ENCODE measurements around the gene NPR2. TPM values are rescaled to one million over a fixed set of nuclear protein-coding genes. Genes with fewer than 3 reads are reported as not detected.

NPR2 gene
- total RNA-seq, 1 donor from 2014 or later = 40.2 TPM

DNA sequence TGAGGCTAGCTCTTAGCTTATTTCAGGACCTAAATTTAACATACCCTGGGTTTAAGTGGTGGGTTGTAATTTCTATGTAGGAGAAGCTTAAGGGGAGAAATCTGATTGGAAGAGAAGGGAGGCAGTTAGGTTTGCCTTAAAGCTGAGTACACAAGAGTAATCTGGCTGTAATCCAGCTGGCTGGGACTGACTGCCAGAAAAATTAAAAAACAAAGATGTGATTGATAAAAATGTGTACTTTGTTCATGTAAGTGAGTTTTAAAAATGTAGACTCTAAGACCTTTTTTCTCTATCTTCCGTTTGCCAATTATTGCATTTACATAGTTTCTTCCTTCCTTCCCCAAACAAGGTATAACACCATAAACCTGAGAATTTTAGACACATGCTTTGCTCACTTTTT lies 19.9 kb upstream of the NPR2 start:
- TF ChIP-seq, protein P1, sequence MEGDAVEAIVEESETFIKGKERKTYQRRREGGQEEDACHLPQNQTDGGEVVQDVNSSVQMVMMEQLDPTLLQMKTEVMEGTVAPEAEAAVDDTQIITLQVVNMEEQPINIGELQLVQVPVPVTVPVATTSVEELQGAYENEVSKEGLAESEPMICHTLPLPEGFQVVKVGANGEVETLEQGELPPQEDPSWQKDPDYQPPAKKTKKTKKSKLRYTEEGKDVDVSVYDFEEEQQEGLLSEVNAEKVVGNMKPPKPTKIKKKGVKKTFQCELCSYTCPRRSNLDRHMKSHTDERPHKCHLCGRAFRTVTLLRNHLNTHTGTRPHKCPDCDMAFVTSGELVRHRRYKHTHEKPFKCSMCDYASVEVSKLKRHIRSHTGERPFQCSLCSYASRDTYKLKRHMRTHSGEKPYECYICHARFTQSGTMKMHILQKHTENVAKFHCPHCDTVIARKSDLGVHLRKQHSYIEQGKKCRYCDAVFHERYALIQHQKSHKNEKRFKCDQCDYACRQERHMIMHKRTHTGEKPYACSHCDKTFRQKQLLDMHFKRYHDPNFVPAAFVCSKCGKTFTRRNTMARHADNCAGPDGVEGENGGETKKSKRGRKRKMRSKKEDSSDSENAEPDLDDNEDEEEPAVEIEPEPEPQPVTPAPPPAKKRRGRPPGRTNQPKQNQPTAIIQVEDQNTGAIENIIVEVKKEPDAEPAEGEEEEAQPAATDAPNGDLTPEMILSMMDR (IDR thresholded peaks at IDR 0.05) = no peak
- Mint-ChIP-seq H3K27ac (ENCODE audit: unreplicated experiment) (no peak overlapping the region), H3K36me3 (ENCODE audit: low read depth) (no peaks in the 10 kb centered on the region), H3K4me3 (ENCODE audit: unreplicated experiment) (no peak overlapping the region), H3K4me1 (ENCODE audit: low read depth) (no peaks in the 10 kb centered on the region), H3K27me3 (ENCODE audit: low read depth) (no peaks in the 10 kb centered on the region), H3K9me3 (ENCODE audit: low read depth) (no peaks in the 10 kb centered on the region)
- no peak for DNase-seq (ENCODE audit: low spot score)

DNA sequence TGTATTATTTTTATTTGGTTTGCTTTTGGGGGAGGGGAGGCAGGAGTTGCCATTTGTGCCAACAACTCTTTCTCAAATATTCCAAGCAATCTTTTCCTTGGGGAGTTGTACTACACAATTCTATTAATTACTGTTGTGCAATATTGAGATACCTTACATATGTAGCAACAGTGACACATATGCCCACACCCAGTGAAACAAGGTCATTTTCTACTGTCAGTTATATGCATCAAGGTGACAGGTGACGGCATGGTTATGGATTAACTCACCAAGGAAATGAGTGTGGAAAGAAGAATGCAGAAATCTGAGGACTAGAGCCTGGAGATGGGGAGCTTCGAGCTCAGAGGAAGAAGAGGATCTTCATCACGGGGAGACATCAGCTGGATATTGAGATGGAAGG lies 19.4 kb upstream of the NPR2 start:
- TF ChIP-seq, protein P1 (IDR thresholded peaks at IDR 0.05) = no peak
- no peaks in the 10 kb centered on the region for H3K4me1 Mint-ChIP-seq (ENCODE audit: low read depth)
- H3K36me3 Mint-ChIP-seq (ENCODE audit: low read depth) = no peaks in the 10 kb centered on the region
- no peak for DNase-seq (ENCODE audit: low spot score)
- H3K4me3 Mint-ChIP-seq (ENCODE audit: unreplicated experiment) = no peak overlapping the region
- no peaks in the 10 kb centered on the region for H3K9me3 Mint-ChIP-seq (ENCODE audit: low read depth)
- H3K27me3 Mint-ChIP-seq (ENCODE audit: low read depth) = no peaks in the 10 kb centered on the region
- no peak overlapping the region for H3K27ac Mint-ChIP-seq (ENCODE audit: unreplicated experiment)

DNA sequence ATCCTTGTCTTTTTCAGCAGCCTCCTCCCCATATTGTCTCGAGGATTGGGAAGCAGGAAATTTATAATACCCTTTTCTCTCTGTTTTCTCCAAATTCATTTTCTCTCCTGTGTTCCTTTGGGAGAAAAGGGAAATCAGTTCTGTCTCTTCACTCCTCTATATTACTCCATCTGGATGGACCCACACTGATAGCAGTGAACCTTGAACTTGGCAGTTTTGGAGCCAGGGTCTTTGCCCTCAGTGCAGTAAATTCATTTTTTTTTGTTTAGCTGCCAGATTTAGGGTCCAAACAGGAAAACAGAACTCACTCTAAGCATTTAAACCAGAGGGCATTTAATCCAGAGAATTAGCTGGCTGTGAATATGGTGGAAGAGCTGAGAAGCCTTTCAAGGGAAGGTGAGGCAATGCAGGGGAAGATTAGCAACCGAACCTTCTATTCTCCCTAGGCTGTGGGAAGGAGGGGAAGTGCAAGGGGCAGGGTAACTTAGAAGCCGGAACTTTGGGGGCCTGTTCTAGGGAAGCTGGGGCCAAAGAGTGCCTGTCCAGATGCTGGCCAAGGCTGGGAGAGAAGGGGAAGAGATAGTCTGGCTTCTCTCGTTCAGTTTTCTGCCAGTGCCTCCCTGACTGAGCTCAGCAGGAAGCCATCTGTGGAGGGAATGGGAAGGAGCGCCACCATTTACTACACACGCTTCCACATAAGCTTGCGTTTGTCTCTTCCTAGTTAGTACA lies 16.3 kb upstream of the NPR2 start:
- H3K4me3 Mint-ChIP-seq (ENCODE audit: unreplicated experiment) = no peak overlapping the region
- H3K27ac Mint-ChIP-seq (ENCODE audit: unreplicated experiment) = no peak overlapping the region
- no peak for DNase-seq (ENCODE audit: low spot score)
- TF ChIP-seq, protein P1 (IDR thresholded peaks at IDR 0.05) = no peak
- H3K36me3 Mint-ChIP-seq (ENCODE audit: low read depth) = no peaks in the 10 kb centered on the region
- no peaks in the 10 kb centered on the region for H3K4me1 Mint-ChIP-seq (ENCODE audit: low read depth)
- no peaks in the 10 kb centered on the region for H3K9me3 Mint-ChIP-seq (ENCODE audit: low read depth)
- peaks cover 10% of the 10 kb centered on the region for H3K27me3 Mint-ChIP-seq (ENCODE audit: low read depth)

DNA sequence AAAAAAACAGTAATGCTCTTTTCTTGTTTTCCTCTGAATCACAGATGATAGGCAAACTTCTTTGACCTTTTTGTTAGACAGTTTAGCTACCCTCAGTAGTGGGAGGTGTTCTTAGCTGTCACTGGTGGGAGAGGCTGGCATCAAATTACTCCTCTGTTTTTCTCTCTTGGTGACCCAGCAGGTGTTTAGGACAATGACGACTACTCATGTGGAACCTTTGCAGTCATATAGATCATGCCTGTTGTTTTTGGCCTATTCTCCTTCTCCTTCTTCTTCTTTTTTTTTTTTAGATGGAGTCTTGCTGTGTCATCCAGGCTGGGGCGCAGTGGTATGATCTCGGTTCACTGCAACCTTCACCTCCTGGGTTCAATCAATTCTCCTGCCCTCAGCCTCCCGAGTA lies 15.4 kb upstream of the NPR2 start:
- Mint-ChIP-seq H3K27ac (ENCODE audit: unreplicated experiment) (no peak overlapping the region), H3K9me3 (ENCODE audit: low read depth) (no peaks in the 10 kb centered on the region), H3K27me3 (ENCODE audit: low read depth) (peaks cover 14% of the 10 kb centered on the region), H3K36me3 (ENCODE audit: low read depth) (no peaks in the 10 kb centered on the region), H3K4me3 (ENCODE audit: unreplicated experiment) (no peak overlapping the region), H3K4me1 (ENCODE audit: low read depth) (no peaks in the 10 kb centered on the region)
- no peak for DNase-seq (ENCODE audit: low spot score)
- TF ChIP-seq, protein P1 (IDR thresholded peaks at IDR 0.05) = no peak

DNA sequence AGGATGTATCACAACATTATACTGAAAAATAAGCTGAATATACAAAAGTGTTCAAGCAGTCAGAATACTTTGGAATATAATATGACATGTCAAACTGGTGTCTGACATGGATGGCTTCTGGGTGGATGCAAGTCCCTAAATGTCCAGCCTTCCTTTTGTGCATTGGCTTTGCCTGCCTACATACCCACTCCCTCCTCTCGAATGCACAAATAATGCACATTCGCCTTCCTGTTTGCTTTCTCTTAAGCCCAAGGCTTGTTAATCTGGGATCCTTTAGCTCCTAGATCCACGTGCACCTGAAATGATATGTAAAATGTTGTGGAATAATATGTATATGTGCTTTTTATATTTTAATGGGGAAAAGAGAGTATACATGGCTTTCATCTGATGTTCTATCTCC lies 12.9 kb upstream of the NPR2 start:
- TF ChIP-seq, protein P1 (IDR thresholded peaks at IDR 0.05) = no peak
- H3K4me3 Mint-ChIP-seq (ENCODE audit: unreplicated experiment) = no peak overlapping the region
- no peaks in the 10 kb centered on the region for H3K4me1 Mint-ChIP-seq (ENCODE audit: low read depth)
- H3K27me3 Mint-ChIP-seq (ENCODE audit: low read depth) = peaks cover 16% of the 10 kb centered on the region
- no peak for DNase-seq (ENCODE audit: low spot score)
- H3K27ac Mint-ChIP-seq (ENCODE audit: unreplicated experiment) = no peak overlapping the region
- no peaks in the 10 kb centered on the region for H3K36me3 Mint-ChIP-seq (ENCODE audit: low read depth)
- H3K9me3 Mint-ChIP-seq (ENCODE audit: low read depth) = no peaks in the 10 kb centered on the region

All from chondrocyte (in vitro differentiated cells).